GM21515 (cell line): Measurements from ENCODE around the gene ARHGAP25.

Source experiments
- ATAC-seq: cut with Tn5 transposase; IDR thresholded peaks from one replicate; pipeline ENCODE4 v1.9.1; 2021; ENCODE audit not compliant: unreplicated experiment

ARHGAP25 gene

DNA sequence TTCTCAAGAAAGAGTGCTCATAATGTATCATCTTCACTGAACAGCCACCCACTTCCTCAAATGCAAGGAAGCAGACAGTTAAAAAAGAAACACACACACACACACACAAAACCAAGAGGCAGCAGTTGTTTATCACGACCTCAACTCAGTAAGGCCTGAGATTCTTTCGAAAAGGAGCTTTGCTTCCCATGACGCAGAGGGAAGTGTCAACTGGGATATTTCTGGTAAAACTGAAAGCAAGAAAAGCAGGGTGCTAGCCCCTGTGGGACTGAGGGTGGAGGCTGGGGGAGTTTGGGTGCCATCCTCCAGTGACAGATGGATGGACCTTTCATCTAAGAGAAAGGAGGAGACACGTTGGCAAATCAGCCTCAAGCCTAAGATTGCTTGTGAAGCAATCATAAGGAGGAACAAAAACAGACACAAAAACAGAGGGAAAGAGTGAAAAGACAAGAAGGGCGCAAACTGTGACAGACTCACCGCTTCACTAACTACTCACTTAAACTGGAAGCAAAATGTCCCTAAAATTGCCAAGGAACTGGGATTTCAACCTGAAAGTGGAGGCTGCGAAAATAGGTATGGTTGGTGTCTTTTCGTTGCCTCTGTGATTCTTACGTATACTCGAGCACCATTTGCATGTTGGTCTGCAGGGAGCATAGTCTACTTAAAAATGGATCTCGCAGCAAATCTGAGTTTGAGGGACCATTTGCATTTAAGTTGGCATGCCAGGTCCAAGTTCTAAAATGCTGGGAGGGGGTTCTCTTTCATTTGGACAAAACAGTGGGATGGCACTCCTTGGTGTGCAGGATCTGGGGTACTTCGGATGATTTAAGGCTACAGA is at the start of gene ARHGAP25:
TSS of gene ARHGAP25 (plus strand) at position 124 of the 838 bp plus-strand sequence. CDS start at position 513, 389 bp downstream.
- ATAC-seq = peak; percentile 48

GRCh38 chr2:68686178-68686577 is 48.4 kb upstream of the ARHGAP25 start:
- no peak for ATAC-seq

DNA sequence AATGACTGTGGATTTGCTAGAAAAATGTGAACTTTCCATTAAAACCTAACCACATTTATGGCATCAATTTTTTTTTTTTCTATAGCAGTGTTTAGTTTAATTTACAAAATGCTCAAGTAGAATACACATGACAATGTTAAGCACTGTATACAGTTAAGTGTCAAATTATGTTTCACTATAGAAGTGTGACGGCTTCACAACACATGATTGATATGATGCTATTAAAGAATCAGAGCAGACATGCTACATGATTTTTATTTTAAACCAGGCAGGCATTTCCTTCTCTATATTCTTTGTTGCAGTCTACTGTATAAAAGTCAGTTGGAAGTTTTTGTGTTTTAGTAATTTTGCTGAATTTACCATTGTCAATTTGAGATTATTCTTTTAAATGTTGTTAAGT is 47.6 kb upstream of the ARHGAP25 start:
- ATAC-seq = no peak

DNA sequence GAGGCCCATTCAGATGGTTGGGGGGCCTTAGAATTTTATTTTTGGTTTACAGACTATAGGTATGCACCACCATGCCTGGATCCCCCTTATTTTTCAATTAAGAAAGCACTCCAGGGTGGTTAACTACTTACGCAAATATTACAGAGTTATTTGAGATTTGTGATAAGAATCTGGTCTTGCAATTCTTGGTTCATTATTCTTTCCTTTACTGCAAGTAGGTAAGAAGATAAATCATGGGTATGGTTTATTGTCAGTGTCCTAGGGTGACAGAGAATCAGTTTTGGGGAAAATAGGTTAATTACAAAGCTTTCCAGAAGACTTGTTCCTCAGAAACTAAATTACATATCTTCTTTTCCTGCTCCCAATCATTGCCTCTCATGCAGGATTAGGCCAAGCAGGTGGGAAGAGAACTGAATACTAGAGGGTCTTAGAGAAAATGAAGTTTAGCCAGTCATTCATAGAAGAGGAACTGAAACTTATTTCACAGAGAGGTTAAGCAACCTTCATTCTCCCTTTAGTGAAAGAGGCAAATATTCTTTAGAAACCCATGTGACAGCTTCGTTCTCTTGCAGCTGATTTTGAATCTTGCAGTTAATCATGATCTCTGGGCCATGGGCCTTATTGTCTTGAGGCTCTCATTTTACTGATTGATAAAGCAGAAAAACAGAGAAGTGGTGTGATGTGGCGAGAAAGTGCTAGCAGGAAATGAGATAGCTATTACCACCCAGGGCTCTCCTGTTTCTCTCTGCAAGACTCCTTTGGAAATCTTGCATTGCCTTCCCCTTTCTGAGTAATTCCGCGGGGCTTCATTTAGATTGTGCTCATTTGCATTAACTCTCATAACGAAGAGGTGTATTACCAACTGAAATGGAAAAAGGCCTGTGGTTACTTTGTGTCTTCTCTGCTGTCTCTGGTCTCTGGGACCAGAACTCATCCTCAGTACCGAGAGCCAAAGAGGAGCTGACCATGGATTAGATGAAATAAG is 44.8 kb upstream of the ARHGAP25 start:
- ATAC-seq = peak; percentile 89

DNA sequence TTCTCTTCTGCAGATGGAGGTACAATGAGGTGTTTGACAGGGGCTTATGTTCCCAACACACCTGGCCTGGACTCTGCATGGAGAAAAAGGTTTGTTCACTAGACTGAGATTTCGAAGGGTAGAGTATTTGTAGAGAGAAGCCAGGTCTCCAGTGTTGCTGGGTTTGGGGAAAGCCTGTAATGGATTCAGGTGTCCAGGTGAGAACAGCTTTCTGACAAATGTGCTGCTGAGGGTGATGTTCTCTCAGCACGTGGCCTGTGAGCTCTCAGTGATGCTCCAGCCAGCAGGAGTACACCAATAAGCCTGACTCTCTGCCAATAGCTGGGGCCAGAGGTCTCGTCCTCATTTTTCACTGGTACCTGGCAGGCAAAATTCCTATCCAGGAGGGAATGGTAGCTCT is 43.8 kb upstream of the ARHGAP25 start:
- ATAC-seq = no peak

DNA sequence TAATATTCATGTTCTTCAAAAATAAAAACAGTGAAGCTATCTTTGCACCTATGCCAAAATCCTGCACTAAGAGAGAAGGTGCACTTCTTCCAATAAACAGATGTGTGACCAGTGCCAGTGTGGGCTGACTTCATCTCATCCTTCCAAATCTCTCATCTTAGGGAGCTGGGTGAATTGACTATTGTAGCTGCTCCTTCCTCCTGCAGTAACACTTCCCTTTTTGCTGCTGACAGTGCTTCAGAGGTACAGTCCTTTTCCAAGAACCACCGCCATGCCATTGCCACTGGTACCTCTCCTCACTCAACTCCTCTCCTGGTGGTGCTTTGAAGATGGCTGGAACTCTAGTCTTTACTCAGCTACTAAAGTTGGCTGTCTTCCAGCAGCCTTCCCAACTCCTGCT is 42.1 kb upstream of the ARHGAP25 start:
- no peak for ATAC-seq

- ATAC-seq = no peak
Measured at GRCh38 chr2:68693951-68694350, 40.7 kb upstream of the ARHGAP25 start.

DNA sequence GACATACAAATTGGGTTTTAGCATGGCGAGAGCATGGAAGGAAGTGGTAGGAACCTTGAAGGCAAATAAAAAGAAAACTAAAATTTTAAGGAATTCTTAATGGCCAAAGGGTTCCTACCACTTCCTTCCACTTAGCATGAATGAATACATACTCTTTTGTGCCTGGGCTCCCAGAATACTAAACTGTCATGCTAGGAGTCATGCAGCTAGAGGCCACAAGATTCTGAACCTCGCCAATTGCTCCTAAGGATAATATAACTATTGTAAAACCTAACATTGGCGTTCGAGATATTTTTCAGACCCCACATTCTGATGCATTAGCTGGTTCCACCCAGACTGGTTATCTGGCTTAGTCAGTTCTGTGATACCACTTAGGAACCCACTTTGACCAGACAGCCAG is 38.6 kb upstream of the ARHGAP25 start:
- no peak for ATAC-seq

GRCh38 chr2:68696554-68696953 is 38.1 kb upstream of the ARHGAP25 start:
- ATAC-seq = no peak

GRCh38 chr2:68698567-68699377 is 35.8 kb upstream of the ARHGAP25 start:
- no peak for ATAC-seq

DNA sequence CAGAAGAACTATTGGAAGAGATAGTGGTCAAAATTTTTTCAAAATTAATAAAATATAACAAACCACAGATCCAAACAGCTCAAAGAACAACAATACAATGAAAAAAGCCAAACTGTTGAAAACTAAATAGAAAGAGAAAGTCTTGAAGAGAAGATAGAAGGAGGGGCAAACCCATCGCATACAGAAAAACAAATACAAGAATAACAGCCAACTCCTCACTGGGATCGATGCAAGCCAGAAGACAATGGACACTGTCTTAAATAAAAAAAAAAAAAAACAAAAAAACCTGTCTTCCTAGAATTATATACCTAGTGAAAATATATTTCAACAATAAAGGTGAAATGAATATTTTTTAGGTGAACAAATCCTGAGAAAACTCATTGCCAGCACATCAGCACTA is 34.1 kb upstream of the ARHGAP25 start:
- no peak for ATAC-seq

DNA sequence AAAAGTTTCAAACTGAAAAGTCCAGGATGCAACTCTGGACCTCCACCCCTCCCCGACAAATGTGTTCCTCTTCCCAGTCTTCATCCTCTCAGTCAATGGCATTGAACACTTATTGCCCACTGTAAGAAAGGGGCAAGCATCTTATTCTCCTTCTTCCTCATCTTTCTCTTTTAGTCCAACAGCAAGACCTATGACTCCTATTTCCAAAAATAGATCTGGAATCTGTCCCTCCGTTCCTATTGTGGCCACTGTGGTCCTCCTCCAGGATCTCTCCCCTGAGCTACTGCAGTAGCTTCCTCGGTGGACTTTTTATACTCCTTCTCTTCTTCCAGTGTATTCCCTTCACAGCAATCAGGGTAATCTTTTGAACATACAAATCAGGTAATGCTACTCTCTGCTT is 28.0 kb upstream of the ARHGAP25 start:
- no peak for ATAC-seq

- no peak for ATAC-seq
Measured at GRCh38 chr2:68708629-68709028, 26.0 kb upstream of the ARHGAP25 start.

DNA sequence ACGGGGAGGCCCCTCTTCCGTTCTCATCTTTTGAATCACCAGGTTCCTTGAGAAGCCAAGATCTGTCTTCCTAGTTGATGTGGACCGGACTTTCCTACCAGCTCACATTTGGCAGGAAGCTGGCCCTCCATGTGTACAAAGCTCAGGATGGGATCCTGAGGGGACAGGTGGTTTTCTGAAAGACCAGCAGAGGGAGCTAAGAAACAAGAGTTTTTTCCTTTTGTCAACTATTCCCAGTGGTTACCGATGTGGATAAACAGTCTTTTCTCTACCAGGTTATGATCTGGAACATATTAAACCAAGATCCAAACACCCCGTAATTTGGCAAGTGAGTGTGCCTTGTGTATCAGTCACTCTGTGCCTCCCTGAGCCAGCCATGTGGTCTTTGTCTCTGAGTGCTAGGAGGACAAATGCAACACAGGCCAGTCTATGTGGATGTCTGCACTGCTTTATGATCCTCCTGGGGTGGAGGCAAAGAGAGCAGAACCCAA is 25.1 kb upstream of the ARHGAP25 start:
- no peak for ATAC-seq

GRCh38 chr2:68710336-68710735 is 24.3 kb upstream of the ARHGAP25 start:
- no peak for ATAC-seq

DNA sequence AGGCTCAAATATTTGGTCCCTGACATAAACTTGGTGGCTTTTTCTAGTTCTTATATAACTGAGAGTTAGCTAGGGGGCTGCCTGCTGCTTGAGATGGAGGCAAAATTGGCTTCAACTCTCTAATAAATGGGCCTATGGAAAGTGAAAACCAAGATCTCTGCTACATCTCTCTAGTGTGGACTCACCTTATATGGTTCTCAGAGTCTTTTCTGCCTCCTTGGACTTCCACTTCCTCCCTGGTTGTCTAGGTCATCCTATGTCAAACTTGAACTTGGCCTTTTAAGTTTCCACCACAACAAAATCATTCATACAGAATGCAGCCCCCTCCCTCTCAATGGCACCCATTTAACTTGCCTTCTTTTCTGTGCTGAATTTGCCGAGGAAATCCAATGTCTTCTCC is 23.9 kb upstream of the ARHGAP25 start:
- no peak for ATAC-seq

DNA sequence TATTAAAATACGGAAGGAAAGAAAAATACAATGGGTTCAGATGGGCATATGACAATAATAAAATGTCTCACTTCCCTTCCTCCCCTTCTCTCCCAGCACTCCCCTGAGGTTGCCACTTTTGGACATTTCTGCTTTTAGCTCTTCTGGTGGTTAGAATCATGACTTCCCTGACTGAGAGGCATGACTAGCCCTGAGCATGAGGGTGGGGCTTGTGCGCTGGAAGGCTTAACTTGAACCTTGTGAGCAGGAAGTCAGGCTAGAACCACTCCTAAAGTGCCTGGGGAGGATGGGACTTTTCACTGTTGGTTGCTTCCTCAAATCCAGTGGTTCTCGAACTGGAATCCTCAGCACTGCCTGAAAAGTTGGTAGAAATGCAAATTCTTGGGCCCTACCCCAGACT is 19.7 kb upstream of the ARHGAP25 start:
- ATAC-seq = peak; percentile 82

GRCh38 chr2:68715353-68716041 is 19.1 kb upstream of the ARHGAP25 start:
- peak; percentile 39 for ATAC-seq

GRCh38 chr2:68716604-68717304 is 17.9 kb upstream of the ARHGAP25 start:
- no peak for ATAC-seq

- ATAC-seq = no peak
Measured at GRCh38 chr2:68717305-68717661, 17.3 kb upstream of the ARHGAP25 start.
